GM23338 (cell line): ENCODE results near the gene TTC39A. TPM values are rescaled to one million over a fixed set of nuclear protein-coding genes. Genes with fewer than 3 reads are reported as not detected.

ENCODE experiments used
- ATAC-seq: fragments of 200-7000 bp; cut with Tn5 transposase; 3 replicates; pipeline ENCODE4 v1.9.1; 2020
- DNase-seq: peaks from one replicate; pipeline ENCODE4 v3.0.0-alpha.2; 2015; ENCODE audit warnings: low spot score
- H2AFZ ChIP-seq: fragments of 200-600 bp; sonication (generic); 2 replicates; pipeline ENCODE4 v1.8.0; 2016; ENCODE audit warnings: antibody characterized with exemption, mild to moderate bottlenecking, moderate library complexity
- H3F3A ChIP-seq: fragments of 200-600 bp; sonication (generic); replicated peaks from 2 replicates; pipeline ENCODE4 v1.8.0; 2017; ENCODE audit warnings: antibody characterized with exemption, mixed run types, low read depth
- H3K27ac ChIP-seq: fragments of 200-600 bp; sonication (generic); 2 replicates; pipeline ENCODE4 v1.6.1; 2016; ENCODE audit warnings: low read depth
- H3K27me3 ChIP-seq: fragments of 200-600 bp; sonication (generic); 2 replicates; pipeline ENCODE4 v1.8.0; 2016; ENCODE audit warnings: mild to moderate bottlenecking, mixed run types, moderate library complexity; ENCODE audit not compliant: insufficient read depth
- H3K36me3 ChIP-seq: fragments of 200-600 bp; sonication (generic); 2 replicates; pipeline ENCODE4 v1.8.0; 2016; ENCODE audit warnings: mild to moderate bottlenecking; ENCODE audit not compliant: insufficient read depth
- H3K4me1 ChIP-seq: fragments of 200-600 bp; sonication (generic); 2 replicates; pipeline ENCODE4 v1.8.0; 2016; ENCODE audit warnings: mild to moderate bottlenecking, moderate library complexity; ENCODE audit not compliant: insufficient read depth
- H3K4me2 ChIP-seq: fragments of 200-600 bp; sonication (generic); 2 replicates; pipeline ENCODE4 v1.7.1; 2017; ENCODE audit warnings: mixed run types
- H3K4me3 ChIP-seq: fragments of 200-600 bp; sonication (generic); 2 replicates; pipeline ENCODE4 v1.6.1; 2016; ENCODE audit warnings: mixed run types
- H3K79me2 ChIP-seq: fragments of 200-600 bp; sonication (generic); replicated peaks from 2 replicates; pipeline ENCODE4 v1.8.0; 2017; ENCODE audit warnings: mild to moderate bottlenecking; ENCODE audit not compliant: insufficient read depth
- H3K9me2 ChIP-seq: fragments of 200-600 bp; sonication (generic); 2 replicates; pipeline ENCODE4 v1.8.0; 2017; ENCODE audit not compliant: insufficient read depth
- H4K20me1 ChIP-seq: fragments of 200-600 bp; sonication (generic); replicated peaks from 2 replicates; pipeline ENCODE4 v1.8.0; 2017; ENCODE audit warnings: mild to moderate bottlenecking; ENCODE audit not compliant: insufficient read depth
- H3K27ac Mint-ChIP-seq: 2 replicates; pipeline ENCODE4 v1.8.0; 2020; ENCODE audit warnings: inconsistent platforms, mild to moderate bottlenecking, moderate library complexity, mixed read lengths
- H3K27me3 Mint-ChIP-seq: 3 replicates; pipeline ENCODE4 v1.8.0; 2022; ENCODE audit warnings: low read depth, mild to moderate bottlenecking, moderate library complexity, mixed read lengths, inconsistent platforms; ENCODE audit not compliant: insufficient read depth, poor library complexity
- H3K36me3 Mint-ChIP-seq: 3 replicates; pipeline ENCODE4 v1.8.0; 2021; ENCODE audit warnings: low read depth, mild to moderate bottlenecking, inconsistent platforms, moderate library complexity, mixed read lengths
- H3K4me1 Mint-ChIP-seq: 3 replicates; pipeline ENCODE4 v1.8.0; 2020; ENCODE audit warnings: mild to moderate bottlenecking, inconsistent platforms, mixed read lengths
- H3K4me3 Mint-ChIP-seq: 3 replicates; pipeline ENCODE4 v1.8.0; 2021; ENCODE audit warnings: moderate library complexity, mild to moderate bottlenecking, inconsistent platforms, mixed read lengths
- H3K9me3 Mint-ChIP-seq: 3 replicates; pipeline ENCODE4 v1.8.0; 2020; ENCODE audit warnings: moderate library complexity, mild to moderate bottlenecking, inconsistent platforms, mixed read lengths
- CTCF ChIP-seq, 2 experiments: fragments of 200-600 bp in 1 of 2; sonication (generic) in 1 of 2; conservative IDR thresholded peaks; 2 replicates each; pipeline versions ENCODE4 v1.5.1 to v1.6.1; 2016 to 2017; ENCODE audit warnings: antibody characterized with exemption in 2 of 2, low read depth in 2 of 2, mild to moderate bottlenecking in 2 of 2, moderate library complexity in 1 of 2
- EZH2 ChIP-seq: fragments of 200-600 bp; sonication (generic); IDR thresholded peaks from one replicate; pipeline ENCODE4 v1.8.0; 2017; ENCODE audit warnings: antibody characterized with exemption, mild to moderate bottlenecking, low read depth; ENCODE audit not compliant: unreplicated experiment
- JUNB ChIP-seq: IDR thresholded peaks from one replicate; pipeline ENCODE4 v1.6.1; 2016; ENCODE audit warnings: antibody characterized with exemption; ENCODE audit not compliant: unreplicated experiment
- NANOG ChIP-seq: IDR thresholded peaks from 2 replicates; pipeline ENCODE4 v1.6.1; 2016; ENCODE audit warnings: antibody characterized with exemption, borderline replicate concordance
- ZNF462 ChIP-seq: fragments of 250-450 bp; sonication (Bioruptor Pico); IDR thresholded peaks from 2 replicates; pipeline ENCODE4 v1.5.0; 2020; ENCODE audit warnings: mild to moderate bottlenecking, moderate library complexity
- polyA plus RNA-seq: library from polyadenylated mRNA; unstranded; fragments of >200 nt; fragmentation: Nextera tagmentation; extraction: Ambion mirVana; gene quantifications from 2 replicates; pipeline ENCODE4 v1.2.1, GENCODE V29; 2016
- total RNA-seq: library from RNA; depleted of rRNA; stranded (reverse); fragments of >200 nt; shearing (Covaris generic); gene quantifications from 2 replicates; pipeline ENCODE4 v1.2.3, GENCODE V29; 2014

Gene TTC39A
- total and polyA plus RNA-seq, 2 experiments from 2014 or later: 2.3 to 7.1 TPM

- H3K79me2 ChIP-seq: no peaks in the 10 kb centered on the region
- Mint-ChIP-seq H3K4me1 (peaks cover 9% of the 10 kb centered on the region), H3K36me3 (no peaks in the 10 kb centered on the region), H3K27ac (no peak overlapping the region), H3K4me3 (peak overlapping the region; percentile 62), H3K9me3 (no peaks in the 10 kb centered on the region), H3K27me3 (peaks cover 24% of the 10 kb centered on the region)
- peak overlapping the region; percentile 82 for H3K4me2 ChIP-seq
- ATAC-seq: peak; percentile 85
- 0 out of 2 replicates have a peak, but pooled peaks cover 3% of the 10 kb centered on the region for H3F3A ChIP-seq
- H3K36me3 ChIP-seq: no peaks in the 10 kb centered on the region
- peaks cover 15% of the 10 kb centered on the region for H3K27me3 ChIP-seq
- H3K4me3 ChIP-seq: peak overlapping the region; percentile 63
- H2AFZ ChIP-seq: peak overlapping the region; percentile 96
- peak; percentile 69 for DNase-seq
- H3K27ac ChIP-seq: no peak overlapping the region
- peaks cover 5% of the 10 kb centered on the region; the same call in 1 of the 2 replicates for H3K4me1 ChIP-seq
- TF ChIP-seq JUNB (no peak), NANOG (no peak), EZH2 (peak; percentile 2), ZNF462 (no peak), CTCF (conservative IDR thresholded peaks at IDR 0.05; ENCODE audit: low read depth in 2 of 2) (peak in 1 of 2 experiments; percentile 19; a peak in 1 of 4 replicates)
- H3K9me2 ChIP-seq: no peaks in the 10 kb centered on the region
- no peaks in the 10 kb centered on the region for H4K20me1 ChIP-seq
Observed at GRCh38 chr1:51344602-51345299, 14.4 kb upstream of the TTC39A start.
